ENCODE data around the gene ABCG1. TPM values are rescaled to one million over a fixed set of nuclear protein-coding genes. Genes with fewer than 3 reads are reported as not detected.
"Not testable (repeated sequence)": the region's sequence is repeated elsewhere in the genome, so short reads cannot be mapped to it uniquely, and the experiment has no call there.

The ABCG1 gene
- total and polyA plus RNA-seq, 4 donors, result 1.6 to 9.7 (median 5.3) TPM

GRCh38 chr21:42292563-42293142, 73.7 kb downstream of the ABCG1 start:
- WGBS, result 96% methylated on average over 4 of the region's 4 CpGs
- H3K9ac ChIP-seq (ENCODE audit: low read depth in 1 of 2, low read length in 2 of 2); H3K27ac ChIP-seq (ENCODE audit: low read depth in 1 of 2, low read length in 2 of 2); H3K36me3 ChIP-seq (ENCODE audit: control insufficient read depth in 4 of 4, insufficient read depth in 3 of 4, low read depth in 1 of 4, low read length in 3 of 4); H3K27me3 ChIP-seq (ENCODE audit: control insufficient read depth in 4 of 4, insufficient read depth in 4 of 4, low read length in 3 of 4); H3K4me1 ChIP-seq (ENCODE audit: control insufficient read depth in 4 of 4, insufficient read depth in 4 of 4, low read length in 3 of 4); H3K4me3 ChIP-seq (ENCODE audit: low read depth in 1 of 3, low read length in 3 of 3); H3K9me3 ChIP-seq (ENCODE audit: control insufficient read depth in 4 of 4, low read length in 3 of 4); DNase-seq (ENCODE audit: low spot score): not testable (repeated sequence)

- H3K27ac ChIP-seq (ENCODE audit: low read depth in 1 of 2, low read length in 2 of 2), result no peak overlapping the region
- DNase-seq (ENCODE audit: low spot score), result no peak
- H3K9me3 ChIP-seq (ENCODE audit: control insufficient read depth in 4 of 4, low read length in 3 of 4), result no peaks in the 10 kb centered on the region
- TF ChIP-seq RXRA (IDR thresholded peaks at IDR 0.05), result no peak
- TF ChIP-seq NR2F2 (IDR thresholded peaks at IDR 0.05), result no peak
- no peak for TF ChIP-seq FOXA1 (IDR thresholded peaks at IDR 0.05)
- TF ChIP-seq FOXA2 (IDR thresholded peaks at IDR 0.05), result no peak
- TF ChIP-seq HNF4A (conservative IDR thresholded peaks at IDR 0.05), result no peak
- TF ChIP-seq TAF1 (conservative IDR thresholded peaks at IDR 0.05), result no peak
- TF ChIP-seq YY1 (IDR thresholded peaks at IDR 0.05), result no peak
- no peak for TF ChIP-seq EGR1 (IDR thresholded peaks at IDR 0.05; ENCODE audit: low read depth in 2 of 2)
- no peak for TF ChIP-seq MAX (IDR thresholded peaks at IDR 0.05)
- no peak for TF ChIP-seq GABPA (IDR thresholded peaks at IDR 0.05 in 1 of 2, conservative IDR thresholded peaks at IDR 0.05 in 1 of 2)
- no peak for TF ChIP-seq ZBTB33 (IDR thresholded peaks at IDR 0.05)
- no peak for TF ChIP-seq SP1 (IDR thresholded peaks at IDR 0.05)
- no peak for TF ChIP-seq HNF4G (IDR thresholded peaks at IDR 0.05)
- no peak for TF ChIP-seq ATF3 (IDR thresholded peaks at IDR 0.05)
- no peak overlapping the region for H3K4me3 ChIP-seq (ENCODE audit: low read depth in 1 of 3, low read length in 3 of 3)
- H3K36me3 ChIP-seq (ENCODE audit: control insufficient read depth in 4 of 4, insufficient read depth in 3 of 4, low read depth in 1 of 4, low read length in 3 of 4), result peaks cover 0 to 4% (median 1%) of the 10 kb centered on the region in 4 donors
- no peaks in the 10 kb centered on the region for H3K27me3 ChIP-seq (ENCODE audit: control insufficient read depth in 4 of 4, insufficient read depth in 4 of 4, low read length in 3 of 4)
- WGBS, result 92% methylated on average over 17 of the region's 17 CpGs
- H3K9ac ChIP-seq (ENCODE audit: low read depth in 1 of 2, low read length in 2 of 2), result no peak overlapping the region
- H3K4me1 ChIP-seq (ENCODE audit: control insufficient read depth in 4 of 4, insufficient read depth in 4 of 4, low read length in 3 of 4), result no peaks in the 10 kb centered on the region
These were observed 74.8 kb downstream of the ABCG1 start for GRCh38 chr21:42293649-42294272.

GRCh38 chr21:42294273-42294880, 75.4 kb downstream of the ABCG1 start:
- H3K4me1 ChIP-seq (ENCODE audit: control insufficient read depth in 4 of 4, insufficient read depth in 4 of 4, low read length in 3 of 4), result no peaks in the 10 kb centered on the region
- H3K27me3 ChIP-seq (ENCODE audit: control insufficient read depth in 4 of 4, insufficient read depth in 4 of 4, low read length in 3 of 4), result no peaks in the 10 kb centered on the region
- no peaks in the 10 kb centered on the region for H3K9me3 ChIP-seq (ENCODE audit: control insufficient read depth in 4 of 4, low read length in 3 of 4)
- 96% methylated on average over 22 of the region's 22 CpGs for WGBS
- no peak overlapping the region for H3K4me3 ChIP-seq (ENCODE audit: low read depth in 1 of 3, low read length in 3 of 3)
- peaks cover 0 to 4% (median 0%) of the 10 kb centered on the region in 4 donors for H3K36me3 ChIP-seq (ENCODE audit: control insufficient read depth in 4 of 4, insufficient read depth in 3 of 4, low read depth in 1 of 4, low read length in 3 of 4)
- no peak overlapping the region for H3K27ac ChIP-seq (ENCODE audit: low read depth in 1 of 2, low read length in 2 of 2)
- no peak overlapping the region for H3K9ac ChIP-seq (ENCODE audit: low read depth in 1 of 2, low read length in 2 of 2)
- no peak for DNase-seq (ENCODE audit: low spot score)
- no peak for TF ChIP-seq GABPA (IDR thresholded peaks at IDR 0.05 in 1 of 2, conservative IDR thresholded peaks at IDR 0.05 in 1 of 2)
- TF ChIP-seq ZBTB33 (IDR thresholded peaks at IDR 0.05), result no peak
- TF ChIP-seq MAX (IDR thresholded peaks at IDR 0.05), result no peak
- TF ChIP-seq RXRA (IDR thresholded peaks at IDR 0.05), result no peak
- TF ChIP-seq CTCF (IDR thresholded peaks at IDR 0.05; ENCODE audit: low read depth, low read length, missing input control), result no peak
- TF ChIP-seq REST (IDR thresholded peaks at IDR 0.05), result no peak

Data from liver (tissue), 9 donors.